PFSK-1 (cell line): Measurements from ENCODE around the gene SUPT6H.

Source experiments
- FOXP2 ChIP-seq: optimal IDR thresholded peaks from 2 replicates; pipeline ENCODE3; 2011; ENCODE audit warnings: borderline replicate concordance, control low read depth, inconsistent platforms; ENCODE audit not compliant: insufficient read depth; ENCODE audit errors: extremely low read length, extremely low read depth
- POLR2AphosphoS5 ChIP-seq: IDR thresholded peaks from 2 replicates; pipeline ENCODE4 v1.6.1; 2012; ENCODE audit warnings: low read depth, mild to moderate bottlenecking, control low read depth, low read length, moderate library complexity
- REST ChIP-seq, 2 experiments: IDR thresholded peaks; 2 replicates each; pipeline versions ENCODE4 v1.6.1 to v1.8.0; 2011 to 2012; ENCODE audit warnings: low read depth in 2 of 2, low read length in 2 of 2, control low read depth in 1 of 2, inconsistent platforms in 1 of 2, mild to moderate bottlenecking in 1 of 2, moderate library complexity in 1 of 2; ENCODE audit not compliant: insufficient read depth in 1 of 2
- SIN3A ChIP-seq: IDR thresholded peaks from 2 replicates; pipeline ENCODE4 v1.6.1; 2012; ENCODE audit warnings: mild to moderate bottlenecking, low read length, moderate library complexity, borderline replicate concordance; ENCODE audit not compliant: insufficient read depth
- TAF1 ChIP-seq: IDR thresholded peaks from 2 replicates; pipeline ENCODE4 v1.6.1; 2012; ENCODE audit warnings: low read length, control low read depth, borderline replicate concordance; ENCODE audit not compliant: insufficient read depth

Gene SUPT6H

GRCh38 chr17:28719021-28719433 is 57.0 kb downstream of the SUPT6H start:
- no peak for TF ChIP-seq FOXP2
- no peak for TF ChIP-seq REST (IDR thresholded peaks at IDR 0.05; ENCODE audit: insufficient read depth in 1 of 2, low read depth in 2 of 2, low read length in 2 of 2)
- TF ChIP-seq POLR2AphosphoS5 = no peak
- no peak for TF ChIP-seq SIN3A
- no peak for TF ChIP-seq TAF1

GRCh38 chr17:28720247-28720996 is 58.4 kb downstream of the SUPT6H start:
- TF ChIP-seq TAF1 (no peak), REST (IDR thresholded peaks at IDR 0.05; ENCODE audit: insufficient read depth in 1 of 2, low read depth in 2 of 2, low read length in 2 of 2) (no peak), SIN3A (no peak), FOXP2 (no peak), POLR2AphosphoS5 (no peak; the same call in 1 of the 2 replicates)

DNA sequence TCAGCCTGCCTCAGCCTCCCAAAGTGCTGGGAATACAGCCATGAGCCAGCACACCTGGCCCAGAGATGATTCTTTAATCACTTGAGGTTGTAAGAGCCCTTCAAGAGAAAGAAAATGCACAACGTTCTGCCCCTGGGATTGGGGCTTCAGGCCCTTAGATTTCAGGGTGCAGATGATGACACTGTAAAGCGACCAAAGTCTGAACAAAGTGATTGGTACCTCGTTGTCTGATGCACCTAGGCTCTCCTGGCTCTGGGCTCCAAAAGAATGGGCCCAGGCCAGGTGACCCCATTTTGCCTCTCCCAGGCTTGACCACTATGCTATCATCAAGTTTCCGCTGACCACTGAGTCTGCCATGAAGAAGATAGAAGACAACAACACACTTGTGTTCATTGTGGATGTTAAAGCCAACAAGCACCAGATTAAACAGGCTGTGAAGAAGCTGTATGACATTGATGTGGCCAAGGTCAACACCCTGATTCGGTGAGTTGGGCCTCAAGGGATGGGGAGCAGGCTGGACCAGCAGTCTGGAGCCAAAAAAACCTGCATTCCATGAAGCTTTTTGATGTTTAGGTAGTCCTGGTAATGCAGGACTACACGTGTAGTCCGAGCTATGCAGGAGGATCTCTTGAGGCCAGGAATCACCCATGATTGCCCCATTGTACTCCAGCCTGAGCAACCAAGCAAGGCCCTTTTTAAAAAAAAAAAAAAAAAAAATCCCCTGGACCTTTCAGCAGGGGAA is 60.6 kb downstream of the SUPT6H start:
- TF ChIP-seq POLR2AphosphoS5 (no peak), FOXP2 (no peak), TAF1 (no peak), REST (IDR thresholded peaks at IDR 0.05; ENCODE audit: insufficient read depth in 1 of 2, low read depth in 2 of 2, low read length in 2 of 2) (no peak), SIN3A (no peak)

- TF ChIP-seq TAF1 (no peak), POLR2AphosphoS5 (peak; percentile 72)
Measured at GRCh38 chr17:28723159-28723835, 61.3 kb downstream of the SUPT6H start.

DNA sequence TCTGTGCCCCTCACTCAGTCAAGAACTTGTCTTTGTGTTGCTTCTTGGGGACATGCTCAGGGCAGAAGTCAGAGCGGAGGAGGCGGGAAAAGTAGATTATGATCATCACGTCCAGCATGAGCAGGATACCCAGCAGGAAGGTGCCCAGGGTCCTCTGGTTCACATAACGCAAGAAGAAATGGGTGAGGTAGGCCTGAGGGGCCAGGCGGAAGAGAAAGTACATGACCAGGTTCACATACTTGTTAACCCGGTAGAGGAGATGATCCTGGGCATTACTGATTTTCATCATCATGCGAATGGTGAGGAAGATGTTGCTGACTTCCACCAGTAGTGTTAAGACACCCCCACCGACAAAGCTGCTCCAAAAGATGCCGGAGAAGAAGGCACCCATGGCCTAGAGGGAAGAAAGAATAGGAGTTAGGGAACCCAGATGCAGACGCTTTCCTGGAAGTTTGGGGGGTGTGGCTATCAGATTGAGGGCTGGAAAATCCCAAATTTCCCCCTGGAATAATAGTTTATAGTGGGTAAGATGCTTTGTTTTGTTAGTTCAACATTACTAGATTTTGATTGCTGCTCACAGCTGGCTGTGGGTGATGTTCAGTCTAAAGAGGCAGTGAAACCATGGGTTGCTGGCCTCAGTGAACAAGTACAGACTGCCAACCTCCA is 62.6 kb downstream of the SUPT6H start:
- no peak; the same call in 1 of the 2 replicates for TF ChIP-seq POLR2AphosphoS5
- TF ChIP-seq REST (IDR thresholded peaks at IDR 0.05; ENCODE audit: insufficient read depth in 1 of 2, low read depth in 2 of 2, low read length in 2 of 2) = 0 out of 4 replicates have a peak, but pooled peaks of 1 of the 2 experiments have one; percentile 6
- no peak for TF ChIP-seq TAF1
- TF ChIP-seq FOXP2 = no peak
- TF ChIP-seq SIN3A = no peak; the same call in 1 of the 2 replicates
